ENCODE results near the gene ZNF549. TPM values are rescaled to one million over a fixed set of nuclear protein-coding genes. Genes with fewer than 3 reads are reported as not detected.
A peak's percentile ranks its signal among the peaks of the same experiment; 100 is the strongest.

ZNF549 gene
- total RNA-seq, 1 donor from 2014 or later: 11.5 TPM

GRCh38 chr19:57587529-57587928 lies 60.4 kb downstream of the ZNF549 start:
- H3K9me3 Mint-ChIP-seq (ENCODE audit: low read depth): peaks cover 67% of the 10 kb centered on the region
- DNase-seq (ENCODE audit: low spot score, unreplicated experiment): no peak
- H3K36me3 Mint-ChIP-seq (ENCODE audit: insufficient read depth): peaks cover 82% of the 10 kb centered on the region
- TF ChIP-seq CTCF (IDR thresholded peaks at IDR 0.05; ENCODE audit: unreplicated experiment): no peak
- H3K27ac Mint-ChIP-seq: no peak overlapping the region
- H3K27me3 Mint-ChIP-seq: no peaks in the 10 kb centered on the region
- H3K4me1 Mint-ChIP-seq (ENCODE audit: low read depth): peaks cover 6% of the 10 kb centered on the region
- H3K4me3 Mint-ChIP-seq (ENCODE audit: low read depth): no peak overlapping the region

DNA sequence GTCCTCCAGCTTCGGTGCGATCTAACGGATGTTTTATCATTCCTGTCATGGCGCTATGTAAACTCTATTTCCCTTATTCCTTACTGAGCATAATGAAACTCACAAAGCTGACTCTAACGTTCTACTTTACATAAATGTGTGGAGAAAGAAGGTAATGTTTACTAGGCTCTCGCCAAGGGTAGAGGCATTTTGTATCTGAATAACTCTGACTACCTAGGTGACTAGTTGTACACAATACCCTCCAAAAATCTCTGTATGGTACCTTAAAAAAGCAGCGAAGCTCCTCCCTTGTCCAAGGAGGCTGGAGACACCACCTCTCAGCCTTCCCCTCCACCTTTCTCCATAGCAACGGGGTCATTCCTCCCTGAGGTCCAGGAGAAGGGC lies 72.2 kb downstream of the ZNF549 start:
- Mint-ChIP-seq H3K36me3 (ENCODE audit: insufficient read depth) (peaks cover 23% of the 10 kb centered on the region), H3K27ac (peak overlapping the region; percentile 60), H3K4me3 (ENCODE audit: low read depth) (peak overlapping the region; percentile 83), H3K9me3 (ENCODE audit: low read depth) (peaks cover 37% of the 10 kb centered on the region), H3K4me1 (ENCODE audit: low read depth) (peaks cover 2% of the 10 kb centered on the region), H3K27me3 (no peaks in the 10 kb centered on the region)
- no peak for TF ChIP-seq CTCF (IDR thresholded peaks at IDR 0.05; ENCODE audit: unreplicated experiment)
- no peak for DNase-seq (ENCODE audit: low spot score, unreplicated experiment)

GRCh38 chr19:57599761-57600383 lies 72.7 kb downstream of the ZNF549 start, which contains the start of gene ZNF530:
TSS of gene ZNF530 (plus strand) at chr19:57599885. CDS start at chr19:57604346, 4,461 bp downstream.
- Mint-ChIP-seq H3K27me3 (no peaks in the 10 kb centered on the region), H3K4me3 (ENCODE audit: low read depth) (peak within 1 kb of the TSS; percentile 83), H3K9me3 (ENCODE audit: low read depth) (peaks cover 42% of the 10 kb centered on the region), H3K4me1 (ENCODE audit: low read depth) (peaks cover 2% of the 10 kb centered on the region), H3K36me3 (ENCODE audit: insufficient read depth) (peaks cover 28% of the 10 kb centered on the region), H3K27ac (peak within 1 kb of the TSS; percentile 60)
- TF ChIP-seq CTCF (IDR thresholded peaks at IDR 0.05; ENCODE audit: unreplicated experiment): no peak
- DNase-seq (ENCODE audit: low spot score, unreplicated experiment): peak; percentile 67

- Mint-ChIP-seq H3K9me3 (ENCODE audit: low read depth) (peaks cover 30% of the 10 kb centered on the region), H3K27me3 (no peaks in the 10 kb centered on the region), H3K4me3 (ENCODE audit: low read depth) (no peak overlapping the region), H3K4me1 (ENCODE audit: low read depth) (no peaks in the 10 kb centered on the region), H3K27ac (no peak overlapping the region), H3K36me3 (ENCODE audit: insufficient read depth) (peaks cover 56% of the 10 kb centered on the region)
- no peak for DNase-seq (ENCODE audit: low spot score, unreplicated experiment)
- no peak for TF ChIP-seq CTCF (IDR thresholded peaks at IDR 0.05; ENCODE audit: unreplicated experiment)
Measured at GRCh38 chr19:57606931-57607330, 79.8 kb downstream of the ZNF549 start.

Other genes starting within 250 kb of the ZNF549 start
- 58.3 and 61.3 TPM in 2 replicates for gene ZNF460, start 246.9 kb upstream of the ZNF549 start, total RNA-seq
- gene ZNF543, start 206.9 kb upstream of the ZNF549 start, total RNA-seq: 10.1 and 10.5 TPM in 2 replicates
- gene ZNF304, start 176.1 kb upstream of the ZNF549 start, total RNA-seq: 11.8 TPM in 2 replicates
- 12.9 and 13.9 TPM in 2 replicates for gene TRAPPC2B, start 163.8 kb upstream of the ZNF549 start, total RNA-seq
- 5.7 and 6.1 TPM in 2 replicates for gene ZNF547, start 163.8 kb upstream of the ZNF549 start, total RNA-seq
- gene ZNF548, start 137.5 kb upstream of the ZNF549 start, total RNA-seq: 30.7 and 31.9 TPM in 2 replicates
- 14.7 and 17.7 TPM in 2 replicates for gene ZNF17, start 116.2 kb upstream of the ZNF549 start, total RNA-seq
- gene ZNF749, start 92.0 kb upstream of the ZNF549 start, total RNA-seq: 25.1 and 32.7 TPM in 2 replicates
- gene VN1R1, start 70.2 kb upstream of the ZNF549 start, total RNA-seq: 0.64 and 0.84 TPM in 2 replicates
- 7.3 and 10.1 TPM in 2 replicates for gene ZNF772, start 49.8 kb upstream of the ZNF549 start, total RNA-seq
- gene ZNF419, start 39.6 kb upstream of the ZNF549 start, total RNA-seq: 20.3 and 23.4 TPM in 2 replicates
- 8.4 and 8.7 TPM in 2 replicates for gene ZNF773, start 27.4 kb upstream of the ZNF549 start, total RNA-seq
- gene ZNF550, start 32.5 kb downstream of the ZNF549 start, total RNA-seq: 15.7 and 15.9 TPM in 2 replicates
- 7.2 and 8.6 TPM in 2 replicates for gene ZNF416, start 51.6 kb downstream of the ZNF549 start, total RNA-seq
- 12.9 and 13.7 TPM in 2 replicates for gene ZIK1, start 56.8 kb downstream of the ZNF549 start, total RNA-seq
- 4.4 and 4.9 TPM in 2 replicates for gene ZNF530, start 72.5 kb downstream of the ZNF549 start, total RNA-seq
- 24.9 and 26.8 TPM in 2 replicates for gene ZNF134, start 86.9 kb downstream of the ZNF549 start, total RNA-seq
- gene ZNF211, start 105.8 kb downstream of the ZNF549 start, total RNA-seq: 25.1 and 26.0 TPM in 2 replicates
- gene ZSCAN4, start 141.6 kb downstream of the ZNF549 start, total RNA-seq: not detected in 2 replicates
- 10.9 and 13.6 TPM in 2 replicates for gene ZNF551, start 154.6 kb downstream of the ZNF549 start, total RNA-seq
- gene ZNF154, start 181.8 kb downstream of the ZNF549 start, total RNA-seq: 39.0 and 43.3 TPM in 2 replicates
- gene ZNF671, start 200.3 kb downstream of the ZNF549 start, total RNA-seq: 11.7 and 15.4 TPM in 2 replicates
- 32.8 and 35.3 TPM in 2 replicates for gene ZNF776, start 219.5 kb downstream of the ZNF549 start, total RNA-seq
- gene ZNF586, start 242.3 kb downstream of the ZNF549 start, total RNA-seq: 33.1 and 33.2 TPM in 2 replicates

All from progenitor cell of endocrine pancreas (in vitro differentiated cells).